ENCODE measurements around the gene PLA2G1B. TPM values are rescaled to one million over a fixed set of nuclear protein-coding genes. Genes with fewer than 3 reads are reported as not detected.

Gene PLA2G1B
- total RNA-seq: not detected
- polyA plus RNA-seq (2013, experiment 1 of 2): not detected
- polyA plus RNA-seq (2013, experiment 2 of 2): not detected
- long read RNA-seq, experiment 1: 0 reads
- long read RNA-seq, experiment 2: 0 reads
- long read RNA-seq, experiment 3: 0 reads
- long read RNA-seq, experiment 4: 0 reads

GRCh38 chr12:120327593-120327992, at the start of gene PLA2G1B:
PLA2G1B (minus strand) TSS chr12:120327779; CDS start chr12:120327753, 26 bp downstream.
- no peak for TF ChIP-seq CTCF (conservative IDR thresholded peaks at IDR 0.05)
- Histone ChIP-seq H3K4me1 (ENCODE audit: control insufficient read depth, insufficient read depth, low read length) (no peaks in the 10 kb centered on the region), H3K9me3 (ENCODE audit: control insufficient read depth, low read length) (no peaks in the 10 kb centered on the region), H3K9ac (ENCODE audit: extremely low read depth, low read length, poor library complexity, severe bottlenecking) (no peak within 1 kb of the TSS), H3K27me3 (ENCODE audit: control insufficient read depth, insufficient read depth, low read length, poor library complexity, severe bottlenecking) (no peaks in the 10 kb centered on the region), H3K4me3 (ENCODE audit: low read length) (no peak within 1 kb of the TSS), H3K27ac (ENCODE audit: low read depth, low read length) (no peak within 1 kb of the TSS), H3K36me3 (ENCODE audit: control insufficient read depth, insufficient read depth, low read length) (no peaks in the 10 kb centered on the region)
- no peak for DNase-seq
- Mint-ChIP-seq H3K27ac (no peak within 1 kb of the TSS), H3K27me3 (ENCODE audit: insufficient read depth) (peaks cover 22% of the 10 kb centered on the region), H3K36me3 (ENCODE audit: low read depth) (no peaks in the 10 kb centered on the region), H3K4me3 (no peak within 1 kb of the TSS), H3K9me3 (no peaks in the 10 kb centered on the region), H3K4me1 (peaks cover 4% of the 10 kb centered on the region)
- 85 to 92% methylated on average over 2 to 5 of the region's 5 CpGs for WGBS, 2 experiments (ENCODE audit: insufficient coverage in 1 of 2, insufficient read length in 1 of 2)

GRCh38 chr12:120376934-120377572, 49.5 kb upstream of the PLA2G1B start:
- H3K9me3 Mint-ChIP-seq: no peaks in the 10 kb centered on the region
- DNase-seq: no peak
- no peak overlapping the region for H3K4me3 ChIP-seq (ENCODE audit: low read length)
- H3K4me1 Mint-ChIP-seq: peaks cover 27% of the 10 kb centered on the region
- WGBS, 2 experiments (ENCODE audit: insufficient coverage in 1 of 2, insufficient read length in 1 of 2): 80 to 82% methylated on average over 3 to 5 of the region's 5 CpGs
- no peaks in the 10 kb centered on the region for H3K9me3 ChIP-seq (ENCODE audit: control insufficient read depth, low read length)
- H3K4me1 ChIP-seq (ENCODE audit: control insufficient read depth, insufficient read depth, low read length): no peaks in the 10 kb centered on the region
- no peak overlapping the region for H3K27ac ChIP-seq (ENCODE audit: low read depth, low read length)
- no peaks in the 10 kb centered on the region for H3K36me3 ChIP-seq (ENCODE audit: control insufficient read depth, insufficient read depth, low read length)
- H3K9ac ChIP-seq (ENCODE audit: extremely low read depth, low read length, poor library complexity, severe bottlenecking): no peak overlapping the region
- no peaks in the 10 kb centered on the region for H3K27me3 Mint-ChIP-seq (ENCODE audit: insufficient read depth)
- no peaks in the 10 kb centered on the region for H3K36me3 Mint-ChIP-seq (ENCODE audit: low read depth)
- no peaks in the 10 kb centered on the region for H3K27me3 ChIP-seq (ENCODE audit: control insufficient read depth, insufficient read depth, low read length, poor library complexity, severe bottlenecking)
- H3K27ac Mint-ChIP-seq: no peak overlapping the region
- H3K4me3 Mint-ChIP-seq: no peak overlapping the region
- TF ChIP-seq CTCF (conservative IDR thresholded peaks at IDR 0.05): no peak

GRCh38 chr12:120376416-120376815, 48.8 kb upstream of the PLA2G1B start:
- H3K4me3 Mint-ChIP-seq: no peak overlapping the region
- no peaks in the 10 kb centered on the region for H3K4me1 ChIP-seq (ENCODE audit: control insufficient read depth, insufficient read depth, low read length)
- H3K27me3 ChIP-seq (ENCODE audit: control insufficient read depth, insufficient read depth, low read length, poor library complexity, severe bottlenecking): no peaks in the 10 kb centered on the region
- peak; percentile 76 for DNase-seq
- WGBS, 2 experiments (ENCODE audit: insufficient coverage in 1 of 2, insufficient read length in 1 of 2): 36 to 76% methylated on average over 2 to 5 of the region's 5 CpGs
- H3K4me1 Mint-ChIP-seq: peaks cover 29% of the 10 kb centered on the region
- no peak overlapping the region for H3K27ac ChIP-seq (ENCODE audit: low read depth, low read length)
- H3K36me3 ChIP-seq (ENCODE audit: control insufficient read depth, insufficient read depth, low read length): no peaks in the 10 kb centered on the region
- H3K27me3 Mint-ChIP-seq (ENCODE audit: insufficient read depth): no peaks in the 10 kb centered on the region
- H3K27ac Mint-ChIP-seq: peak overlapping the region; percentile 39
- H3K9me3 ChIP-seq (ENCODE audit: control insufficient read depth, low read length): no peaks in the 10 kb centered on the region
- H3K4me3 ChIP-seq (ENCODE audit: low read length): no peak overlapping the region
- no peak for TF ChIP-seq CTCF (conservative IDR thresholded peaks at IDR 0.05)
- H3K9me3 Mint-ChIP-seq: no peaks in the 10 kb centered on the region
- no peaks in the 10 kb centered on the region for H3K36me3 Mint-ChIP-seq (ENCODE audit: low read depth)
- H3K9ac ChIP-seq (ENCODE audit: extremely low read depth, low read length, poor library complexity, severe bottlenecking): no peak overlapping the region

Measured in endodermal cell (in vitro differentiated cells).